HG03432 (cell line): Measurements from ENCODE around the gene PLD4.
"Not testable (repeated sequence)": the region's sequence is repeated elsewhere in the genome, so short reads cannot be mapped to it uniquely, and the experiment has no call there.

ENCODE experiments used
- ATAC-seq: cut with Tn5 transposase; IDR thresholded peaks from one replicate; pipeline ENCODE4 v1.9.1; 2021; ENCODE audit warnings: mild to moderate bottlenecking, moderate library complexity; ENCODE audit not compliant: unreplicated experiment

Gene PLD4

GRCh38 chr14:104939666-104940410 is 15.2 kb downstream of the PLD4 start:
- ATAC-seq = no peak

- ATAC-seq = no peak
Observed at GRCh38 chr14:104940526-104941150, 16.0 kb downstream of the PLD4 start.

GRCh38 chr14:104941508-104942365 is 17.1 kb downstream of the PLD4 start:
- no peak for ATAC-seq

GRCh38 chr14:104942586-104942985 is 17.9 kb downstream of the PLD4 start:
- no peak for ATAC-seq

- not testable (repeated sequence) for ATAC-seq
Observed at GRCh38 chr14:104943216-104944015, 18.7 kb downstream of the PLD4 start.

GRCh38 chr14:104944016-104944308 is 19.3 kb downstream of the PLD4 start:
- not testable (repeated sequence) for ATAC-seq

GRCh38 chr14:104944436-104945205 is 19.9 kb downstream of the PLD4 start:
- not testable (repeated sequence) for ATAC-seq

GRCh38 chr14:104945266-104945665 is 20.6 kb downstream of the PLD4 start:
- not testable (repeated sequence) for ATAC-seq

- not testable (repeated sequence) for ATAC-seq
Observed at GRCh38 chr14:104945986-104946965, 21.6 kb downstream of the PLD4 start.

- ATAC-seq = not testable (repeated sequence)
Observed at GRCh38 chr14:104947201-104947600, 22.5 kb downstream of the PLD4 start.

GRCh38 chr14:104947881-104948735 is 23.4 kb downstream of the PLD4 start:
- ATAC-seq = not testable (repeated sequence)

GRCh38 chr14:104948736-104949031 is 24.0 kb downstream of the PLD4 start:
- no peak for ATAC-seq

- ATAC-seq = not testable (repeated sequence)
Observed at GRCh38 chr14:104949406-104949955, 24.8 kb downstream of the PLD4 start.

- ATAC-seq = no peak
Observed at GRCh38 chr14:104950021-104950420, 25.3 kb downstream of the PLD4 start.

GRCh38 chr14:104950701-104951100 is 26.0 kb downstream of the PLD4 start:
- not testable (repeated sequence) for ATAC-seq

GRCh38 chr14:104951863-104952657 is 27.4 kb downstream of the PLD4 start:
- ATAC-seq = not testable (repeated sequence)

- ATAC-seq = no peak
Observed at GRCh38 chr14:104953097-104953496, 28.4 kb downstream of the PLD4 start.
